Fibroblast of pulmonary artery (primary cell): ENCODE results near the gene LHX4.

Experiments
- DNase-seq: peaks from one replicate; pipeline ENCODE4 v3.0.0-alpha.2; 2010; ENCODE audit warnings: low read depth
- H3K4me3 ChIP-seq: replicated peaks from 2 replicates; pipeline ENCODE4 v1.5.1; 2011; ENCODE audit warnings: low read depth, mild to moderate bottlenecking, control low read depth, low read length, moderate library complexity
- CTCF ChIP-seq: IDR thresholded peaks from 2 replicates; pipeline ENCODE4 v1.5.1; 2011; ENCODE audit warnings: mild to moderate bottlenecking, control low read depth, low read length, inconsistent platforms; ENCODE audit errors: missing control alignments

Gene LHX4

DNA sequence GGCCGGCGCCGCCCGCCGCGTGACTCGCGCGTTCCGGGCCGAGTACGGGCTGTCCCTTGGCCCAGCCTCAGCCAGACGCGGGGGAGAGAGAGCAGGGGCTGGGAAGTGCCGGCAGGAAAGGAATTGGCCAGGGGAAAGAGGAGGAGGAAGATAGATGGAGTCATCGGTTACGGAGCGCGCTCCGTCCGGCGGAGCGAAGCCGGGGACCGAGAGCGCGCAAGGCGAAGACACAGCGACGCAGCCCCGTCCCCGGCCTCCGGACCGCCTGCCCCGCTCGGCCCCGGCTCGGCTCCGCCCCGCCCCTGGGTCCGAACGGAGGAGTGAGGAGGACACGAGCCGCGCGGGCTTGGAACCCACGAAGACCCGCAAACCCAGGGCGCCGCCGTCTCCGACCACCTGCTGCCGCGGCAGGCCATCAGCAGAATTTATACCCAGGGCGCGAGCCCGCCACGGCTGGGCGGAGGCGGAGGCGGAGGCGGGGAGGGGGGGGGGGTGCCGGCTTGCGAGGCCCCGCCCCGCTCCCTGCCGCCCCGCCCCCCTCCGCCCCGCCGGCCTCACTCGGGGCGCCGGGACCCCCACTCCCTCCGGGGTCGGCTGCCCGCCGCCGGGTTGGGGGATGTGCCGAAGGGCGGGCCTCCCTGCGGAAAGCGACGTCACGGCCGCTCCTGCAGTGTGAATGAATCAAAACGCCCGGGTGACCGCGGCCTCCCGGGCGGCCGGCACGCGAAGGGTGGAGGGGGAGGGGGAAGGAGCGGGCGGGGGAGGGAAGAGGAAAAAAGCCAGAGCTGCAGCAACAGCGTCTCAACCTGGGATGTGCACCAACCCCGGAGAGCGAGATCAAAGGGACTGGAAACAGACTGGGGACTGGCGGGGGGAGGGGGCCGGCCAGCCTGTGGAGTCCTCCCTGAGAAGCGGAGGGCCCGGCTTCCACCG is at the start of gene LHX4:
Gene LHX4, plus strand, starts transcription at position 782 of the 933 bp plus-strand sequence. CDS start 266 bp downstream, outside the sequence.
- DNase-seq = peak; percentile 35
- H3K4me3 ChIP-seq = peak within 1 kb of the TSS; percentile 52
- no peak for TF ChIP-seq CTCF

- TF ChIP-seq CTCF = peak; percentile 32
- peak; percentile 23 for DNase-seq
- no peak overlapping the region for H3K4me3 ChIP-seq
These were observed 49.0 kb upstream of the LHX4 start for GRCh38 chr1:180181048-180181447.

GRCh38 chr1:180181996-180182642 is 47.9 kb upstream of the LHX4 start:
- no peak for DNase-seq
- TF ChIP-seq CTCF = no peak
- no peak overlapping the region for H3K4me3 ChIP-seq

DNA sequence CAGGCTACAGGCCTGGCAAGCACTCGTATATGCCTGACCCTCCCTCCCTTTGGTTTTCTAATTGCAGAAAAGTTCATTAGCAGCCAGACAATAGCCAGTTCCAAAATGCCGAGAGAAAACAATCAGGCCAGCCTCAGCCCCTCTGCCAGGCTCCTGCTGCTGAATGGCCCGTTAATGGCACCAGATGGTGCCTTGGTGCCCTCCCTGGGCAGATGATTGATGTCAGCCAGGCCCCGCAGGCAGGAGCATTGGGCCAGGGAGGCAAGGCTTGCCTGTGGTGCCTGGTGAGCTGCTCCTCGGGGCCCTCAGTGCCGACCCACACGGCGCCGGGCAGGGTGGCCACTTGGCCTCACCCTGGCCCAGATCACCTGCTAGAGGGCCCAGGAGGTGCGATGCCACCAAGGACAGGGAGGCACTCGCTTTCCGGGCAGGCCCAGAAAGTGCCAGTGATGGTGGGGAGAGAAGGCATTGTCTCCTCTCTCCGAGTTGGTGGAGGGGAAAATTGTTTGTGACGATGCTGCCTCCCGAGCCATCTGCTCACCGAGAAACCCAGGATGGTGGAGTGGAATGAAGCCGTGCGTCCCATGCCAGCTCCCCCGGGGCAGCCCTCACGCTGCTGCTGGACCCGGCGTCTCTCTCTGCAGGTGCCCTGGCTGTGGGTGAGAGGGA is 47.3 kb upstream of the LHX4 start:
- no peak overlapping the region for H3K4me3 ChIP-seq
- TF ChIP-seq CTCF = no peak
- DNase-seq = no peak

GRCh38 chr1:180183426-180183825 is 46.6 kb upstream of the LHX4 start:
- DNase-seq = no peak
- TF ChIP-seq CTCF = no peak
- no peak overlapping the region for H3K4me3 ChIP-seq

- no peak for DNase-seq
- TF ChIP-seq CTCF = no peak
- no peak overlapping the region for H3K4me3 ChIP-seq
These were observed 46.0 kb upstream of the LHX4 start for GRCh38 chr1:180184041-180184440.
